Right lobe of liver (tissue), 6 donors: ENCODE measurements around the gene SEC11A. TPM values are rescaled to one million over a fixed set of nuclear protein-coding genes. Genes with fewer than 3 reads are reported as not detected.
"Not testable (repeated sequence)": the region's sequence is repeated elsewhere in the genome, so short reads cannot be mapped to it uniquely, and the experiment has no call there.

ENCODE experiments used
- ATAC-seq, 4 donors: fragments of 200-7000 bp; cut with Tn5 transposase; one replicate each; pipeline ENCODE4 v1.9.1; 2020; ENCODE audit warnings: mild to moderate bottlenecking in 4 of 4, moderate library complexity in 4 of 4
- DNase-seq, 3 donors: peaks; one replicate each; pipeline ENCODE4 v3.0.0-alpha.2; 2020
- H3K27ac ChIP-seq, 3 donors: fragments of 200-600 bp; one replicate each; pipeline ENCODE4 v1.8.0; 2022
- H3K27me3 ChIP-seq, 2 donors: fragments of 200-600 bp; one replicate each; pipeline ENCODE4 v1.8.0; 2022
- H3K36me3 ChIP-seq, 4 donors: fragments of 200-600 bp; sonication (generic) in 1 of 4; one replicate each; pipeline versions ENCODE4 v1.5.1 to v1.8.0; 2017 to 2022; ENCODE audit warnings: control low read depth in 1 of 4
- H3K4me1 ChIP-seq, 4 donors: fragments of 200-600 bp; sonication (generic) in 1 of 4; one replicate each; pipeline versions ENCODE4 v1.5.1 to v1.8.0; 2017 to 2022; ENCODE audit warnings: control low read depth in 1 of 4
- H3K4me3 ChIP-seq, 3 donors: fragments of 200-600 bp; one replicate each; pipeline ENCODE4 v1.8.0; 2022
- H3K9me3 ChIP-seq, 4 donors: fragments of 200-600 bp; sonication (generic) in 1 of 4; one replicate each; pipeline versions ENCODE4 v1.5.1 to v1.8.0; 2017 to 2022; ENCODE audit warnings: control low read depth in 1 of 4
- POLR2A ChIP-seq: fragments of 450-650 bp; IDR thresholded peaks from one replicate; pipeline ENCODE4 v1.6.1; 2017; ENCODE audit warnings: antibody characterized with exemption, mild to moderate bottlenecking
- WGBS: methylation state at CpG from one replicate; pipeline ENCODE4 v1.1.6; 2018; ENCODE audit warnings: low coverage, low lambda C conversion rate; ENCODE audit not compliant: insufficient coverage; ENCODE audit errors: missing lambda C conversion rate; 5-methylcytosine and 5-hydroxymethylcytosine counted together
- intact Hi-C, 2 donors: fragments of 100-400 bp; cut with DNase I; formaldehyde crosslinking; loops; one replicate each; pipeline versions ENCODE4 v1.11.2 to v1.14.1; 2022
- total RNA-seq, 6 experiments: library from RNA; depleted of rRNA in 2 of 6; stranded (reverse); fragments of >200 nt in 2 of 6; fragmentation: NEBNext Ultra II Directional in 3 of 6; extraction: Animal tissue kit (Norgen Biotek cat#: 25700) in 3 of 6; gene quantifications; one replicate each; pipeline versions ENCODE4 v1.1.0 to v1.2.4, GENCODE V29; 2016 to 2023
- TF ChIP-seq, protein P1 (sequence below), 4 donors: fragments of 200-600 bp in 3 of 4; fragments of 450-650 bp in 1 of 4; IDR thresholded peaks; one replicate each; pipeline versions ENCODE4 v1.5.1 to v1.8.0; 2016 to 2022; ENCODE audit warnings: antibody characterized with exemption in 4 of 4, mild to moderate bottlenecking in 2 of 4
- donor health status: DM: no; HTN: yes; CAD: no.
- donor health status: DM: no; HTN: no; CAD: no.
- donor health status: DM: no; HTN: no; CAD: no.
- donor health status: DM: no; HTN: yes; CAD: no.
- donor health status: DM: no; HTN: yes; CAD: no.

SEC11A gene
- total RNA-seq, 6 experiments from 2014 or later: 58.7 to 71.5 (median 65.3) TPM

DNA sequence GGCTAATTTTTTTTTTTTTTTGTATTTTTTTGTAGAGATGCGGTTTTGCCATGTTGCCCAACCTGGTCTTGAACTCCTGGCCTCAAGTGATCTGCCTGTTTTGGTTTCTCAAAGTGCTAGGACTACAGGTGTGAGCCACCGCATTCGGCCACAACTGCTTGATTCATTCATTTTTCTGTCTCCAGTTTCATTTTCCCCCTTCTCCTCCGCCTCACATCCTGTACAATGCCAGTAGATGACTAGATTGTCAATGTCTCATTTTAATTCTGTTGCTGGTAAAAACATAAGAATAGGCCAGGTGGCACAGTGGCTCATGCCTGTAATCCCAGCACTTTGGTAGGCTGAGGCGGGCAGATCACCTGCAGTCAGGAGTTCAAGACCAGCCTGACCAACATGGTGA is 20.4 kb upstream of the SEC11A start:
- 60% methylated on average over 2 of the region's 5 CpGs for WGBS

DNA sequence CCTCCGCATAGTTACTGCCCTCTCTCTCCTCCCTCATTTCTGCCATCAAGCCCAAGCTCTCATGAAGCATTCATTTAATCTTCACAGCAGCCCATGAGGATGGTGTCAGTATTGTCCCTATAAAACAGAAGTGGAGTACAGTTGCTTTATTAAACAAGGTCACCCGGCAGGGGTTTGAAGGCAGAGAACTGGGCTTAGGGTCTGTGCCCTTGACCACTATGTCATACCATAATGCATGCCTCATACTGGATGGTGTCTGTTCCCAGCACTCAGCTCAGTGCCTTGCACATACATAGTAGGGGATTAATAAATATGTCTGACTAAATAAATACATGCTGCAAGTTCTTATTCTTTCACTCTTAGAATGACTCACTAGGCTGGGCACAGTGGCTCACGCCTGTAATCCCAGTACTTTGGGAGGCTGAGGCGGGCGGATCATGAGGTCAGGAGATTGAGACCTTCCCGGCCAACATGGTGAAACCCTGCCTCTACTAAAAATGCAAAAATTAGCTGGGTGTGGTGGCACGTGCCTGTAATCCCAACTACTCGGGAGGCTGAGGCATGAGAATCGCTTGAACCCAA is 19.6 kb upstream of the SEC11A start:
- H3K9me3 ChIP-seq, H3K36me3 ChIP-seq, H3K4me1 ChIP-seq, DNase-seq, H3K4me3 ChIP-seq, H3K27me3 ChIP-seq, intact Hi-C loops: not testable (repeated sequence)
- ATAC-seq: peak in 2 of 4 donors; percentile 17 to 41
- WGBS: 64% methylated on average over 5 of the region's 9 CpGs
- peak overlapping the region in 2 of 3 donors; percentile 21 to 39 for H3K27ac ChIP-seq

More for the DNA sequence above, 20.4 kb upstream of the SEC11A start:
- ATAC-seq (no peak), DNase-seq (no peak)
- H3K4me1 ChIP-seq: peaks cover 0 to 6% (median 0%) of the 10 kb centered on the region in 4 donors
- intact Hi-C loops: no loop called here
- no peak overlapping the region for H3K4me3 ChIP-seq
- TF ChIP-seq, protein P1, sequence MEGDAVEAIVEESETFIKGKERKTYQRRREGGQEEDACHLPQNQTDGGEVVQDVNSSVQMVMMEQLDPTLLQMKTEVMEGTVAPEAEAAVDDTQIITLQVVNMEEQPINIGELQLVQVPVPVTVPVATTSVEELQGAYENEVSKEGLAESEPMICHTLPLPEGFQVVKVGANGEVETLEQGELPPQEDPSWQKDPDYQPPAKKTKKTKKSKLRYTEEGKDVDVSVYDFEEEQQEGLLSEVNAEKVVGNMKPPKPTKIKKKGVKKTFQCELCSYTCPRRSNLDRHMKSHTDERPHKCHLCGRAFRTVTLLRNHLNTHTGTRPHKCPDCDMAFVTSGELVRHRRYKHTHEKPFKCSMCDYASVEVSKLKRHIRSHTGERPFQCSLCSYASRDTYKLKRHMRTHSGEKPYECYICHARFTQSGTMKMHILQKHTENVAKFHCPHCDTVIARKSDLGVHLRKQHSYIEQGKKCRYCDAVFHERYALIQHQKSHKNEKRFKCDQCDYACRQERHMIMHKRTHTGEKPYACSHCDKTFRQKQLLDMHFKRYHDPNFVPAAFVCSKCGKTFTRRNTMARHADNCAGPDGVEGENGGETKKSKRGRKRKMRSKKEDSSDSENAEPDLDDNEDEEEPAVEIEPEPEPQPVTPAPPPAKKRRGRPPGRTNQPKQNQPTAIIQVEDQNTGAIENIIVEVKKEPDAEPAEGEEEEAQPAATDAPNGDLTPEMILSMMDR (IDR thresholded peaks at IDR 0.05): no peak
- TF ChIP-seq POLR2A: no peak
- H3K36me3 ChIP-seq: no peaks in the 10 kb centered on the region
- H3K27ac ChIP-seq: no peak overlapping the region
- H3K27me3 ChIP-seq: no peaks in the 10 kb centered on the region
- no peaks in the 10 kb centered on the region for H3K9me3 ChIP-seq

DNA sequence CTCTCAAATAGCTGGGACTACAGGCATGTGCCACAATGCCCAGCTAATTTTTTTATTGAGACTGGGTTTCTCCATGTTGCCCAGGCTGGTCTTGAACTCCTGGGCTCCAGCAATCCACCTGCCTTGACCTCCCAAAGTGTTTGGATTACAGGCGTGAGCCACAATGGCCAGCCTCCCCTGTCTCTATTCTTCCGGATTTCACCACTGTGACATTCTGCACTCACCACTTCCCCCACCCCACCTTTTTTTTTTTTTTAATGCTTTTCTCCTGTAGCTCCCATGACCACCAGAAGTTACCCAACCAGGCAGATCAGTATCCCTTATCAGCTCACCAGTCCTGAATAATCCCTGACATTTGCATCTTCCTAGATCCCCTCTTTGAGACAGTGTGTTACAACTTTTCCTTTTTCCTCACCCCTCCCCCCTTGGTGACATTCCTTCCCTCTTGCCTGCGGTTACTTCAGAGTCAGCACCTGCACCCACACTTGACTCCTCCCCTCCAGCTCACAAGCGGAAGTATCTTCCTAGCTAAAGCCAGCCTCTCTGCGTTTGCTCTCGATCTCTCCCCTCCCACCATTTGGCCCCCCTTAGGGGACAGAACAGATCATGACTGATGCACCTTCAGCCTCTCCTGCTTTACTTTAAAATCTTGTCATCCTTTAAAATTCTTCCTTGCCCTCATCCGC is 19.0 kb upstream of the SEC11A start:
- 63% methylated on average over 7 of the region's 7 CpGs for WGBS
- Histone ChIP-seq H3K4me1 (no peaks in the 10 kb centered on the region), H3K27me3 (no peaks in the 10 kb centered on the region), H3K4me3 (no peak overlapping the region), H3K27ac (peak overlapping the region in 2 of 3 donors; percentile 21 to 39), H3K36me3 (no peaks in the 10 kb centered on the region), H3K9me3 (no peaks in the 10 kb centered on the region)
- ATAC-seq (peak; percentile 66 to 83 (median 73)), DNase-seq (no peak)
- intact Hi-C loops: no loop called here
- TF ChIP-seq POLR2A: no peak
- TF ChIP-seq, protein P1 (IDR thresholded peaks at IDR 0.05): no peak

DNA sequence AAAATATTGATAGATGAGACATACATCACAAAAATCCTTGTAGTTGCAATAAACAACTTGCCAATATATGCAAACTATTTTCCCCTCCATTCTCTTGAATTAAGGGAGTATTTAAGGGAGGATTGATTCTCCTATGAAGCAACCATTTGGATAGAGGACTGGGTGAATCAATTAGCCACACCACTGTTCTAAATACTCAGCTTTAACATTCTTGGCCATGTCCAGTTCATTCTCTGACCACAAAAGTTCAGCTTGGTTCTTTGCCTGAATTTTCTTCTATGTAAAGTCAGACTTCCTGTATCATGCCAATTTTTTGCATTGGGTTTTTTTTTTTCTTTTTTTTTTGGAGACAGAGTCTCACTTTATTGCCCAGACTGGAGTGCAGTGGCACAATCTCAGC is 15.8 kb upstream of the SEC11A start:
- no peak overlapping the region for H3K27ac ChIP-seq
- no peak for TF ChIP-seq POLR2A
- TF ChIP-seq, protein P1 (IDR thresholded peaks at IDR 0.05): no peak
- no peak for DNase-seq
- no peaks in the 10 kb centered on the region for H3K27me3 ChIP-seq
- H3K9me3 ChIP-seq: no peaks in the 10 kb centered on the region
- H3K36me3 ChIP-seq: no peaks in the 10 kb centered on the region
- no peak for ATAC-seq
- intact Hi-C loops: no loop called here
- no peaks in the 10 kb centered on the region for H3K4me1 ChIP-seq
- no peak overlapping the region for H3K4me3 ChIP-seq

DNA sequence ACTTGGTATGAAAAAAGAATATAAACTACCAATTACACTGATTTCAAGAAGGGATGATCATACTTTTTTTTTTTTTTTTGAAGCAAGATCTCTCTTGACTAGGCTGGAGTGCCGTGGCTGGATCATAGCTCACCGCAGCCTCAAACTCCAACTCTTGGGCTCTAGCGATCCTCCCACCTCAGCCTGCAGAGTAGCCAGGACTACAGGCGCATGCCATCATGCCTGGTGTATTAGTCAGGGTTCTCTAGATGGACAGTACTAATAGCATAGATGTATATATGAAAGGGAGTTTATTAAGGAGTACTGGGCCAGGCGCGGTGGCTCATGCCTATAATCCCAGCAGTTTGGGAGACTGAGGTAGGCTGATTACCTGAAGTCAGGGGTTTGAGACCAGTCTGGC is 11.5 kb upstream of the SEC11A start:
- intact Hi-C loops: no loop called here
- Histone ChIP-seq H3K36me3 (no peaks in the 10 kb centered on the region), H3K27ac (no peak overlapping the region), H3K4me3 (no peak overlapping the region), H3K9me3 (no peaks in the 10 kb centered on the region), H3K4me1 (no peaks in the 10 kb centered on the region), H3K27me3 (no peaks in the 10 kb centered on the region)
- TF ChIP-seq, protein P1 (IDR thresholded peaks at IDR 0.05): no peak
- no peak for TF ChIP-seq POLR2A
- no peak for ATAC-seq
- no peak for DNase-seq
- WGBS: 94% methylated on average over 6 of the region's 6 CpGs
